ENCODE results near the gene ALG6.

The ALG6 gene

GRCh38 chr1:63435161-63435560 lies 67.7 kb downstream of the ALG6 start:
- Histone ChIP-seq H4K91ac (ENCODE audit: low read depth, low read length) (no peak overlapping the region), H3K4me1 (ENCODE audit: control insufficient read depth in 1 of 2, insufficient read depth in 2 of 2, low read length in 2 of 2) (no peaks in the 10 kb centered on the region), H3K79me2 (ENCODE audit: control insufficient read depth, insufficient read depth, low read length, poor library complexity) (no peaks in the 10 kb centered on the region), H2AK5ac (ENCODE audit: low read length) (no peak overlapping the region), H3K27me3 (ENCODE audit: insufficient read depth, low read length) (no peaks in the 10 kb centered on the region), H3K4ac (ENCODE audit: low read depth, low read length) (no peak overlapping the region), H3K9me3 (ENCODE audit: insufficient read depth, low read depth, low read length) (no peaks in the 10 kb centered on the region), H3K79me1 (ENCODE audit: low read length) (no peaks in the 10 kb centered on the region), H2BK12ac (ENCODE audit: low read length) (no peak overlapping the region), H3K4me3 (ENCODE audit: low read depth, low read length) (no peak overlapping the region), H3K36me3 (ENCODE audit: control insufficient read depth in 1 of 2, insufficient read depth in 2 of 2, low read length in 2 of 2) (peaks cover 0 to 2% of the 10 kb centered on the region in 2 experiments), H3K23ac (ENCODE audit: low read length) (no peak overlapping the region), H2AFZ (ENCODE audit: insufficient read depth, low read length, poor library complexity) (no peak overlapping the region), H2BK120ac (ENCODE audit: insufficient read depth, low read length, poor library complexity) (no peak overlapping the region), H3K27ac (ENCODE audit: low read depth, low read length) (no peak overlapping the region), H3K18ac (ENCODE audit: low read length) (no peak overlapping the region), H3K4me2 (ENCODE audit: low read length) (no peak overlapping the region), H2BK5ac (ENCODE audit: low read depth, low read length, poor library complexity) (no peak overlapping the region), H3K14ac (ENCODE audit: low read length) (no peak overlapping the region), H4K12ac (ENCODE audit: low read depth, low read length) (no peak overlapping the region), H3K9ac (ENCODE audit: low read length) (no peak overlapping the region), H4K8ac (ENCODE audit: low read depth, low read length) (no peak overlapping the region)
- WGBS (ENCODE audit: extremely low coverage, insufficient coverage, insufficient read length), result no CpG with 5 or more reads among the region's 4 CpGs
- DNase-seq, result no peak

- no peaks in the 10 kb centered on the region for H3K79me1 ChIP-seq (ENCODE audit: low read length)
- no peaks in the 10 kb centered on the region for H3K79me2 ChIP-seq (ENCODE audit: control insufficient read depth, insufficient read depth, low read length, poor library complexity)
- H4K8ac ChIP-seq (ENCODE audit: low read depth, low read length), result no peak overlapping the region
- no peaks in the 10 kb centered on the region for H3K27me3 ChIP-seq (ENCODE audit: insufficient read depth, low read length)
- no peaks in the 10 kb centered on the region for H3K9me3 ChIP-seq (ENCODE audit: insufficient read depth, low read depth, low read length)
- no peak overlapping the region for H3K9ac ChIP-seq (ENCODE audit: low read length)
- no peak overlapping the region for H4K12ac ChIP-seq (ENCODE audit: low read depth, low read length)
- H3K4me3 ChIP-seq (ENCODE audit: low read depth, low read length), result no peak overlapping the region
- H3K4ac ChIP-seq (ENCODE audit: low read depth, low read length), result no peak overlapping the region
- H2AFZ ChIP-seq (ENCODE audit: insufficient read depth, low read length, poor library complexity), result no peak overlapping the region
- H3K14ac ChIP-seq (ENCODE audit: low read length), result no peak overlapping the region
- no peaks in the 10 kb centered on the region for H3K4me1 ChIP-seq (ENCODE audit: control insufficient read depth in 1 of 2, insufficient read depth in 2 of 2, low read length in 2 of 2)
- H3K18ac ChIP-seq (ENCODE audit: low read length), result no peak overlapping the region
- no peak overlapping the region for H3K27ac ChIP-seq (ENCODE audit: low read depth, low read length)
- H4K91ac ChIP-seq (ENCODE audit: low read depth, low read length), result no peak overlapping the region
- peaks cover 0 to 2% of the 10 kb centered on the region in 2 experiments for H3K36me3 ChIP-seq (ENCODE audit: control insufficient read depth in 1 of 2, insufficient read depth in 2 of 2, low read length in 2 of 2)
- H2BK12ac ChIP-seq (ENCODE audit: low read length), result no peak overlapping the region
- no peak overlapping the region for H3K4me2 ChIP-seq (ENCODE audit: low read length)
- no peak for DNase-seq
- no peak overlapping the region for H2BK120ac ChIP-seq (ENCODE audit: insufficient read depth, low read length, poor library complexity)
- H2BK5ac ChIP-seq (ENCODE audit: low read depth, low read length, poor library complexity), result no peak overlapping the region
- no peak overlapping the region for H2AK5ac ChIP-seq (ENCODE audit: low read length)
- H3K23ac ChIP-seq (ENCODE audit: low read length), result no peak overlapping the region
Measured at GRCh38 chr1:63442141-63442475, 74.7 kb downstream of the ALG6 start.

- Histone ChIP-seq H3K9ac (ENCODE audit: low read length) (no peak overlapping the region), H3K18ac (ENCODE audit: low read length) (no peak overlapping the region), H3K36me3 (ENCODE audit: control insufficient read depth in 1 of 2, insufficient read depth in 2 of 2, low read length in 2 of 2) (no peaks in the 10 kb centered on the region), H3K14ac (ENCODE audit: low read length) (no peak overlapping the region), H2AK5ac (ENCODE audit: low read length) (no peak overlapping the region), H2AFZ (ENCODE audit: insufficient read depth, low read length, poor library complexity) (no peak overlapping the region), H3K4me2 (ENCODE audit: low read length) (no peak overlapping the region), H3K79me2 (ENCODE audit: control insufficient read depth, insufficient read depth, low read length, poor library complexity) (no peaks in the 10 kb centered on the region), H3K4me1 (ENCODE audit: control insufficient read depth in 1 of 2, insufficient read depth in 2 of 2, low read length in 2 of 2) (no peaks in the 10 kb centered on the region), H2BK12ac (ENCODE audit: low read length) (no peak overlapping the region), H3K27ac (ENCODE audit: low read depth, low read length) (no peak overlapping the region), H3K23ac (ENCODE audit: low read length) (no peak overlapping the region), H2BK120ac (ENCODE audit: insufficient read depth, low read length, poor library complexity) (no peak overlapping the region), H3K4ac (ENCODE audit: low read depth, low read length) (no peak overlapping the region), H4K12ac (ENCODE audit: low read depth, low read length) (no peak overlapping the region), H2BK5ac (ENCODE audit: low read depth, low read length, poor library complexity) (no peak overlapping the region), H4K8ac (ENCODE audit: low read depth, low read length) (no peak overlapping the region), H3K79me1 (ENCODE audit: low read length) (no peaks in the 10 kb centered on the region), H4K91ac (ENCODE audit: low read depth, low read length) (no peak overlapping the region), H3K27me3 (ENCODE audit: insufficient read depth, low read length) (no peaks in the 10 kb centered on the region), H3K9me3 (ENCODE audit: insufficient read depth, low read depth, low read length) (no peaks in the 10 kb centered on the region), H3K4me3 (ENCODE audit: low read depth, low read length) (no peak overlapping the region)
- WGBS (ENCODE audit: extremely low coverage, insufficient coverage, insufficient read length), result no CpG with 5 or more reads among the region's 3 CpGs
- DNase-seq, result no peak
Measured at GRCh38 chr1:63448731-63449246, 81.4 kb downstream of the ALG6 start.

GRCh38 chr1:63450416-63450815 lies 83.0 kb downstream of the ALG6 start:
- Histone ChIP-seq H3K4ac (ENCODE audit: low read depth, low read length) (no peak overlapping the region), H2AFZ (ENCODE audit: insufficient read depth, low read length, poor library complexity) (no peak overlapping the region), H3K9me3 (ENCODE audit: insufficient read depth, low read depth, low read length) (no peaks in the 10 kb centered on the region), H4K12ac (ENCODE audit: low read depth, low read length) (no peak overlapping the region), H3K9ac (ENCODE audit: low read length) (no peak overlapping the region), H3K79me2 (ENCODE audit: control insufficient read depth, insufficient read depth, low read length, poor library complexity) (no peaks in the 10 kb centered on the region), H3K4me3 (ENCODE audit: low read depth, low read length) (no peak overlapping the region), H2AK5ac (ENCODE audit: low read length) (no peak overlapping the region), H3K27ac (ENCODE audit: low read depth, low read length) (no peak overlapping the region), H4K91ac (ENCODE audit: low read depth, low read length) (no peak overlapping the region), H3K23ac (ENCODE audit: low read length) (no peak overlapping the region), H3K79me1 (ENCODE audit: low read length) (no peaks in the 10 kb centered on the region), H2BK120ac (ENCODE audit: insufficient read depth, low read length, poor library complexity) (no peak overlapping the region), H3K18ac (ENCODE audit: low read length) (no peak overlapping the region), H3K4me1 (ENCODE audit: control insufficient read depth in 1 of 2, insufficient read depth in 2 of 2, low read length in 2 of 2) (no peaks in the 10 kb centered on the region), H3K14ac (ENCODE audit: low read length) (no peak overlapping the region), H2BK5ac (ENCODE audit: low read depth, low read length, poor library complexity) (no peak overlapping the region), H3K4me2 (ENCODE audit: low read length) (no peak overlapping the region), H4K8ac (ENCODE audit: low read depth, low read length) (no peak overlapping the region), H2BK12ac (ENCODE audit: low read length) (no peak overlapping the region), H3K36me3 (ENCODE audit: control insufficient read depth in 1 of 2, insufficient read depth in 2 of 2, low read length in 2 of 2) (no peaks in the 10 kb centered on the region), H3K27me3 (ENCODE audit: insufficient read depth, low read length) (no peaks in the 10 kb centered on the region)
- no CpG with 5 or more reads among the region's 1 CpG for WGBS (ENCODE audit: extremely low coverage, insufficient coverage, insufficient read length)
- no peak for DNase-seq

Measured in trophoblast cell (in vitro differentiated cells and primary cell).